Stimulated activated CD4-positive, alpha-beta T cell treated with anti-CD3 and anti-CD28 coated beads, Interleukin-1b, Interleukin-23, amount 100 ng/mL, for 24 hours (primary cell): ENCODE results near the gene SUPV3L1.

Experiments used
- DNase-seq, 4 experiments: peaks; one replicate each; pipeline ENCODE4 v3.0.0-alpha.2; 2020; ENCODE audit warnings: low read depth in 4 of 4, low spot score in 1 of 4

SUPV3L1 gene

GRCh38 chr10:69254877-69255276, 74.8 kb downstream of the SUPV3L1 start:
- DNase-seq: no peak
